Liver (tissue), 3 donors: ENCODE measurements around the gene CDC23.

Experiments used
- MAX ChIP-seq: IDR thresholded peaks from 2 replicates; pipeline ENCODE4 v1.6.1; 2016; ENCODE audit warnings: antibody characterized with exemption
- RAD21 ChIP-seq, 2 donors: IDR thresholded peaks; 2 replicates each; pipeline ENCODE4 v1.6.1; 2016; ENCODE audit warnings: antibody characterized with exemption in 2 of 2, mild to moderate bottlenecking in 2 of 2
- TF ChIP-seq, protein P1 (sequence below): fragments of 150-350 bp; IDR thresholded peaks from 2 replicates; pipeline ENCODE4 v1.5.1; 2017; ENCODE audit warnings: improper control_type of control experiment, low read depth, low read length; ENCODE audit not compliant: missing input control
- donor health status: healthy.
- donor health status: healthy.

DNA sequence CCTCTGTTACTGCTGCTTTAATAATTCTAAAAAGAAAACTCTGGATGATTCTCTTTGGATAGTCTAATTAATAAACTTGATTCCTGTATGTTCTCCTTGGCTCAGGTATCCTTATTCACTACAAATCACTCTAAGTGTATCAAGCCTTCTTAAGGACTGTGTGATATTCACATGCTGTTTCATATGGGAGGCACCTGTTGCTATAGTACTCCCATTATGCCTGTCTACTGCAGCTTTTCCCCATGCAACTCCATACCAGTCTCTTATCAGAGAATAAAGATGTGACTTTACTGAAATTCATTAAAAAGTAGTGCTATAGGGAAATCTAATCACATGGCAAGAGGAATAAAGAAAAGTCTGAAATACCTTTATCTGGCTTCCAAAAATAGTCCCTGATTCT lies 49.4 kb downstream of the CDC23 start:
- TF ChIP-seq, protein P1, sequence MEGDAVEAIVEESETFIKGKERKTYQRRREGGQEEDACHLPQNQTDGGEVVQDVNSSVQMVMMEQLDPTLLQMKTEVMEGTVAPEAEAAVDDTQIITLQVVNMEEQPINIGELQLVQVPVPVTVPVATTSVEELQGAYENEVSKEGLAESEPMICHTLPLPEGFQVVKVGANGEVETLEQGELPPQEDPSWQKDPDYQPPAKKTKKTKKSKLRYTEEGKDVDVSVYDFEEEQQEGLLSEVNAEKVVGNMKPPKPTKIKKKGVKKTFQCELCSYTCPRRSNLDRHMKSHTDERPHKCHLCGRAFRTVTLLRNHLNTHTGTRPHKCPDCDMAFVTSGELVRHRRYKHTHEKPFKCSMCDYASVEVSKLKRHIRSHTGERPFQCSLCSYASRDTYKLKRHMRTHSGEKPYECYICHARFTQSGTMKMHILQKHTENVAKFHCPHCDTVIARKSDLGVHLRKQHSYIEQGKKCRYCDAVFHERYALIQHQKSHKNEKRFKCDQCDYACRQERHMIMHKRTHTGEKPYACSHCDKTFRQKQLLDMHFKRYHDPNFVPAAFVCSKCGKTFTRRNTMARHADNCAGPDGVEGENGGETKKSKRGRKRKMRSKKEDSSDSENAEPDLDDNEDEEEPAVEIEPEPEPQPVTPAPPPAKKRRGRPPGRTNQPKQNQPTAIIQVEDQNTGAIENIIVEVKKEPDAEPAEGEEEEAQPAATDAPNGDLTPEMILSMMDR, result no peak
- TF ChIP-seq RAD21 (IDR thresholded peaks at IDR 0.05) (no peak), MAX (no peak)
